GM19395 (cell line): ENCODE measurements around the gene MYO7B.

Source experiments
- ATAC-seq: cut with Tn5 transposase; IDR thresholded peaks from one replicate; pipeline ENCODE4 v1.9.1; 2021; ENCODE audit warnings: mild to moderate bottlenecking, moderate library complexity; ENCODE audit not compliant: unreplicated experiment

The MYO7B gene

DNA sequence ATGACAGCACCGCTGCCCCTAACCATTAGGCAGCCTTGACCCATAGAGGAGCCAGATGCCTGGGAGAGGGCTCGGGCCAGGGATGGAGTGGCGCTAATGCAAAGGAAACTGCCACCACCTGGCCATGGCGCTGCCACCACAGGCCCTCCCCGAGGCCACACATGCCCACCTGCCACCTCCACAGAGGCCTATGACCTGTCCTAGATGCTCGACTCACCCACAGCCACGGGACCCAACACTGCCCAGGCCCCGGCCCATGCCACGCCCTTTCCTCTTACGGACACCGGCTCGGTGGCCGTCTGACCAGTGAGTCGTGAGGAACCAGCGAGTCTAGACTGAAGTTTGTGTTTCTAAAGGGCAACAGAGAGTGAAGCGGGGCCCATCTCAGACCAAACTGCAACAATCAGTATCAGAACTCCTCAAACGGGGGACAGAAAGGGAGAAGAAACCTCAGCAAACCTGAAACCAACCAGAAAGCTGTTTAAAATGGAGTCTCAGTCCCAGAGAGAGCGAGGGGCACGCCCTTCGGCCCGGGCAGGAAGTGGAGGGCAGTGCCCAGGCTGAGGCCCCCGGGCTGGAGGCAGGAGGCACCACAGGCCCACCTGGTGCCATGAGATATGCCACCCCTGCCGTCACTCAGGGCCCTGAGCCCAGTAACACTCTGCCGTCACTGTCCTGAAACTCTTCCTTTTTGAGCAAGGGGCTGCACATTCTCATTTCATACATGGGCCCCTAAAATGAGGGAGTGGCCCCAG is 111.2 kb downstream of the MYO7B start:
- no peak for ATAC-seq

DNA sequence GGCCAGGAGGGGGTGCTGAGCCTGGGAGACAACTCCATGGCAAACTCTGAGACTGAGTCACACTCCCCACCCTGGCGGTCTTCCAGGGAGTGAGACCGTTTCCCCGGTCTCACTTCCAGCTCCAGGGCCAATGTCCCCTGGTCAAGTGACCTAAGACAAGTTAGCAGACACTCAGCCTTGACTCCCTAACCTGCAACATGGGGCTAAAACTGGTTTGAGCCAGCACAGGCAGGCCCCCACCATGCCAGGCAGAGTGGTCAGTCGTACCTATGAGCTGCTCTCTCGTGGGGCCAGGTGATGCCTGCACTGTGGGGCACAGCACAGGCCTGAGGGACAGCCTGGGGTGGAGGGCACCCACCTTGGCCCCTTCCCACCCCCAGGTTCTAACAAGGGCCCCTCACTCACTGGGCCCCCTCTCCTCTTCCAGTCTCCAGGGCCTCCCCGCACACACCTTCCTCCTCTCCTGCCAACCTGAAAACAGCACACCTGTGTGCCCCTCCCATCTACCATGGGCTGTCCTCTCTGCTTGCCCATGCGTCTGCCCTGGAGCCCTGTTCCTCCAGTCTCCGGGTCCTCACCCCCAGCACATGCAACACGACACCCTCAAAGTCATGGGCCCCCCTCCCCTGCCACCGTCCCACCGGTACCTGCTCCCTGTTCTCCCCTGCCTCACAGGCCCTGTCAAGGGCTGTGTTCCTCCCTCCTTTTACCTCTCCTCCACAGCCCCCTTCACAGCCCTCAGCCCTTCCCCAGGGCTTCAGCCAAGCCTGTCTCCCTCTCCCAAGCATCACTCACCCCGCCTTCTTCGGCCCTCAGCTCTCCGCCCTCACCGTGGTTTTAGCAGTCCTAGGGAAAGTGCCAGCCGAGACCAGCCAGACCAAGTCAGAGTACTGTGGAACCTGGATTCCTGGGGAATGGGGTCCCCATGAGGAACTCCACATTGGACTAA is 112.0 kb downstream of the MYO7B start:
- no peak for ATAC-seq

DNA sequence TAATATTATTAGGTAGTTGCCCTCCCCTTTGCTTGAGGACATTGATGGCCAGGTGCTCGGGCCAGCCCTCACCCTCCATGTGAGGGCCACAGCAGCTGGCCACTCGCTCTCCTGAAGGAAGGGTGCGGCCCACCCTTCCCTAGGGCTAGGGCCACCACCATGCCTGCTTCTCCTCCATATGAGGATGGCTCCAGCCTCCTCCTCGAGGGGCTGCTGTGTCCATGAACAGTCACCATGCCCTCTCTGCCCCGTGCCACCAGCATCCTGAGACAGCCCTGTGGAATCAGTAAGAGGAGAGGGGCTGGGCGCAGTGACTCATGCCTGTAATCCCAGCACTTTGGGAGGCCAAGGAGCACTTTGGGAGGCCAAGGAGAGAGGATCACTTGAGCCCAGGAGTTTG is 112.8 kb downstream of the MYO7B start:
- ATAC-seq, result no peak

DNA sequence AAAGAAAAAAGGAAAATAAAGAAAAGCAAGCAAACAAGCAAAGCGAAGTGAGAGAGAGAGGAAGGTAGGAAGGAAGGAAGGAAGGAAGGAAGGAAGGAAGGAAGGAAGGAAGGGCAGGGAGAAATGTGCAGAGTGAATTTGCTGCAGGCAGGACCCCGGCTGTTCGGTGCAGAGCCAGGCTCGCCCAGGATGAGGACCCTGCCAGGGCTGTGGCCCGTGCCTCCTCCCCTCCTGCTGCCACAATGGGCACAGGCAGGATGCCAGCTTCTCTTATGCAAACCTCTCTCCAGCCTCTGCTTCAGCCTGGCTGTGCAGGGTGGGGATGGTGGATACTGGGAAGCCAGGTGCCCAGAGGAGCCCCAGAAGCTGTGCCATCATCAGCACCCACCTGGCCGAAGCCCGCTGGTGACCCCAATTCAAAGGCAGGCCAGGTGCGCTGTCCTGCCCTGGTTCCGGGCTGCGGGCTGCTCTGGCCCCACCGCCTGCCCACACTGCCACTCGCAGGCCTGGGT is 113.7 kb downstream of the MYO7B start:
- ATAC-seq, result no peak

DNA sequence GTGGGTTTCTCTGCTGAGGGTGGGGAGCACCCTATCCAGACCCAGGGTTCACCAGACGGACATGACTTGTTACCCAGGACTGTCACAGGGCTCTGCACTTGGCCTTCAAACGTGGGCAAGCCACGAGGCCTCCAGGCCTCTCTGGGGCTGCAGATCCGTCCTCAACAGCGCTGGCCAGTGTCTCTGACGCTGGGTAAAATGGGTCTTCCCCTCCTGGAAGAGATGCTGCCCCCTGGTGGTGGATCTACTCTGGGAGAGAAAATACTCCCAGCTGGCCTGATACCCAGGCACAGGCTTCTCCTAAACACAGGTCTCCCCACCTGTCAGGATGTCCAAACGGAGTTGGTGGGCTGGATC is 114.2 kb downstream of the MYO7B start:
- peak; percentile 88 for ATAC-seq

DNA sequence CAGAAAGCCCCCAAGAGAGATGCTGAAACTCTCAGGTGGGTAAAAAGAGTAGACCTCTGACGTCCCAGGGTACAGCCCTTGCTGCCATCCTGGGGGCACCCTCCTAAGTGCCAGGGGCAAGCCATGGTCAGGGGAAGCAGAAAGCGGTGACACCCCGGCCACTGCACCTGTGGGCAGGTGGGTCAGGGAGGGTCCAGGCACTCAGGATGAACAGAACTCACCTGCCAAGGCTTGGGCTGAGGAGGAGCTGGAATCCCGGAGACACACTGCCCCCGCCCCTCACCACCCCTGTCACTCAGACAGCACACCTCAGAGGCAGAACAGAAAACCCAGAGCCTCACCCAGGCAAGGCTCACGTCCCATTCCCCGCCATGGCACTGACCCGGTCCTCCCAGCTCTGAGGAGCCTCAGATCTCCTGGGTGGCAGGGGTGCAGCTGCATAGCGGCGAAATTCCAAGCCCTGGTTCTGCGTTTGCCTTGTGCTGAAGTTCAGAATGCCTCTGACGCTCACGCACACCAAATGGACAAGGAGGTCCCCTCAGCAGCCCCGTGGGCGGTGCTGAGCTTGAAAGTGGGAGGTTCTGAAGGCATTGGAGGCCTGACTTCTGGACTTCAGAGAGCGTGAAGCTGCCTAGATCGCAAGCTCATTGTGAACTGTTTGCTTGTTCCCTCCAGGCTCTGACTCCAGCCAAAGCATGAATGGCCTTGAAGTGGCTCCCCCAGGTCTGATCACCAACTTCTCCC is 114.7 kb downstream of the MYO7B start:
- peak; percentile 26 for ATAC-seq

DNA sequence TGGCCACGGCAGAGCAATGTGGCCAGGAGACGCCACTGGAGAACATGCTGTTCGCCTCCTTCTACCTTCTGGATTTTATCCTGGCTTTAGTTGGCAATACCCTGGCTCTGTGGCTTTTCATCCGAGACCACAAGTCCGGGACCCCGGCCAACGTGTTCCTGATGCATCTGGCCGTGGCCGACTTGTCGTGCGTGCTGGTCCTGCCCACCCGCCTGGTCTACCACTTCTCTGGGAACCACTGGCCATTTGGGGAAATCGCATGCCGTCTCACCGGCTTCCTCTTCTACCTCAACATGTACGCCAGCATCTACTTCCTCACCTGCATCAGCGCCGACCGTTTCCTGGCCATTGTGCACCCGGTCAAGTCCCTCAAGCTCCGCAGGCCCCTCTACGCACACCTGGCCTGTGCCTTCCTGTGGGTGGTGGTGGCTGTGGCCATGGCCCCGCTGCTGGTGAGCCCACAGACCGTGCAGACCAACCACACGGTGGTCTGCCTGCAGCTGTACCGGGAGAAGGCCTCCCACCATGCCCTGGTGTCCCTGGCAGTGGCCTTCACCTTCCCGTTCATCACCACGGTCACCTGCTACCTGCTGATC is 115.4 kb downstream of the MYO7B start:
- no peak for ATAC-seq

DNA sequence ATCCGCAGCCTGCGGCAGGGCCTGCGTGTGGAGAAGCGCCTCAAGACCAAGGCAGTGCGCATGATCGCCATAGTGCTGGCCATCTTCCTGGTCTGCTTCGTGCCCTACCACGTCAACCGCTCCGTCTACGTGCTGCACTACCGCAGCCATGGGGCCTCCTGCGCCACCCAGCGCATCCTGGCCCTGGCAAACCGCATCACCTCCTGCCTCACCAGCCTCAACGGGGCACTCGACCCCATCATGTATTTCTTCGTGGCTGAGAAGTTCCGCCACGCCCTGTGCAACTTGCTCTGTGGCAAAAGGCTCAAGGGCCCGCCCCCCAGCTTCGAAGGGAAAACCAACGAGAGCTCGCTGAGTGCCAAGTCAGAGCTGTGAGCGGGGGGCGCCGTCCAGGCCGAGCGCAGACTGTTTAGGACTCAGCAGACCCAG is 115.9 kb downstream of the MYO7B start:
- no peak for ATAC-seq

DNA sequence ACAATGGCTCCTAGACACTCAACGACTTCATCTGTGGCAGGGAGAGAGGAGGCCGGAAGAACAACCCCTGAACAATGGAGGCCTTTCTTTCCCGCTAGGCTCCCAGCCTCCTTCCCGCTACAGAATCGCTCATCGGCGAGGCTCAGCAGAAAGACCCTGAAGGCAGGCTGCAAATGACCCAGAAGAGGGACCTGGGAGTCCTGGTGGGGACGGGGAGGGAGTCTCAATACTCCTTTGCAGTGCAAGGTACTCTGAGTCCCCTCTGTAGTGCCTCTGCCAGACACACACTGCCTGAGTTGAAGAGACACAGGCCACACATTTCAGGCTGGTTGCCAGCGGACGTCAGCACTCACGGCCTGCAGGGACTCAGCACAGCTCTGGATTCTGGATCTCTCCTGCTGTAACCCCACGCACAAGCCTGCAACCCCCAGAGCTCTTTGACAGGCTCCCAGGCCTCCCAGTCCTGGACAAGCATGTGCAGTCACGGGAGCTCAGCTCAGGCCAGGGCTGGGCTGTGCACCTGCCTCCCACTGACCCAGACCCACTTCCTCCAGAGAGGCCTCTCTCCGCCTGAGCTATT is 116.6 kb downstream of the MYO7B start:
- no peak for ATAC-seq

DNA sequence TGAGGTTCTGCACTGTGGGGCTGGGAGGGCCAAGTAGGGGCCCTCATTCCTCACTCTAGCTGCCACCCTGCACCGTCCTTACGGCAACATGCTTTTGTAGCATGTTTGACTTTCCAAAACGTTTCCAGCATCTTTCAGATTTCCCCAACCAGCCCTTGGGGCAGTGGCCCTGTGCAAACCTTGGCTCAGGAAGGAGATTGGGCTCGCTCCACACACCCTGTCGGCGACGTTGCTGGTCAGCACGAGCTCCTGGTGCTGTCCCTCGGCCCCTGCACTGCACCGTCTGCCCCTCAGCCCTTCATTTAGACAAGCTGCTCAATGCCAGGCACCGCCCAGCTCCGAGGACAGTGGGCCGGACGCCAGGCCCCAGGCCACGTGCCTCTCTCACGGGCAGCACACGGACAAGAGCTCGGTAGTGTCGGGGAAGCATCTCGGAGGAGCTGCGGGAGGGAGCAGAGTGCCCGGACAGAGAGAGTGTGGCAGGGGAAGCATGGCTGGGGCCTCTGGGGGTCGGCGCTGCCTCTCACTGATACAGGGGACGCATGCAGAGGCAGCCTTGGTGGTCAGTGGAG is 117.4 kb downstream of the MYO7B start:
- ATAC-seq, result no peak

DNA sequence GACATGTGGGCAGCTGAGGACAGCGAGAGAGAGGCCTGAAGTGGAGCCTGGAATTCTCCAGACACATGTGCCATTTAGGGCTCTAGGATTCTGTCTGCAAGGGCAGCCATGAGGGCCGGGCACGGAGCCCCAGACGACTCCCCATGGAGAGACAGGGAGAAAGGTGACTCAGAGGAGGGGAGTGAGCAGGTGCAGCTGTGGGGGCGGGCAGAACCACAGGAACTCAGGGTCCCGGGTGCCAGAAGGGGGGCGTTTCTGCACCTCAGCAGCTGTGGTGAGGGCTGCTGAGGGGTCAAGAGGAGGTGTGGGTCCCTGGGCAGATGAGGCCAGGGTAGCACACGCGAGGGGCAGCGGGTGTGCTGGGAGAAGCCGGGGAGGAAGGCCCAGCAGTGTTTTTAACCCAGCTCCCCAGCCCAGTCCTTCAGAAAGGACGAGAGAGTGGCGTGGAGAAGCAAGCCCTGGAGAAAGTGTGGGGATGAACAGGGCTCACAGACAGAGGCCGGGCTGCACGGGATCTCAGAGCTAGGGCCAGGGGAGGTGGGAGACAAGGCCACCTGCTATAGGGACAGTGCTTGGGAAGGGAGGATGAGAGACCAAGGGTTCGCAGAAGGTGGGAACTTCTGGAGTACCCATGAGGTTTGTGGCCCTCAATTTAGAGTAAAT is 118.1 kb downstream of the MYO7B start:
- ATAC-seq, result no peak

DNA sequence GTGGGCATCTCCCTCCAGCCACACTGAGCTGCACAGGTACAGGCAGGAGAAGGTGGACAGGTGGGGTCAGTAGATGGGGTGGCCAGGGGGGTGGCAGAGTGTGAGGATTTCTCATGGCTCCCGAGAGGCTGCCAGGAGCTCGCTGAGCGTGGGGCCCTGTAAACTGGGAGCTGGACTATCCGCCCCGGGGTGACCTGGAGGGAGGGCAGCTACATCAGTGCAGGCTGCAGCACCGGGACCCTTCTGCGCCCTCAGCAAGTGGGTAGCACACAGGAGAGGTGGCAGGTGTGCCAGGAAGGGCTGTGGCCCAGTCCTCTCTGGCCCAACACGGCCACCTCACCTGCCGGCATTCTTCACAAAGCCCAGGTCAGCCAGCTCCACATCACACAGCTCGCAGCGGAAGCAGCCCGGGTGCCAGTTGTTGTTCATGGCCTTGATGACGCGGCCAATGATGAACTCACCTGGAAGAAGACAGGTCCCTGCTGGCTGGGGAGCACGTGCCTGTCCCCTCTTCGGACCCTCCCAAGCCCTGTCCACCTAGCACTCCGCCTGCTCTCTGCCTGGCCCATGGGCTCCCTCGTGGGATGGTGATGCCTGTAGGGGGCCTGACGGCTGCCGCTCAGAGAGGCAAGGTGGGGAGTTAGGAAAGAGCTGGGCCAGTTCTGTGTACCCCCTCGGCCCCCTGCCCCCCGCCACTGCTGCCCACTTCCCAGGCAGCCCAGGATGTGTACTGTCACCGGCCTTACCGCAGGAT is 118.8 kb downstream of the MYO7B start:
- no peak for ATAC-seq

DNA sequence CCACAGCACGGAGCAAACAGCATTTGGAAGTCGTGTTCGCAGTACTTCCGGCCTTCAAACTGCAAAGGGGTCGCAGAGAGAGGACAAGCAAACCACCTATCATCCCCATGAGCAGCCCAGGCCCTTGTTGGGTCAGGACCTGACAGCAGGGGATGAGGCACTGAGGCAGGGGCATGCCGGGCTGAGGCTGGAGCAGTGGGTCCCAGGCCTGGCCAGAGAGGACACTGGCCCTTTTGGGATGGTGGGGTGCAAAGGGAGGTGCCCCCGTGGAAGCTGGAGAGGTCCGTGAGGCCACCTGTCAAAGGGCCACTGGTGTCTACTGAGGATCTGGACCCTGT is 119.3 kb downstream of the MYO7B start:
- no peak for ATAC-seq

DNA sequence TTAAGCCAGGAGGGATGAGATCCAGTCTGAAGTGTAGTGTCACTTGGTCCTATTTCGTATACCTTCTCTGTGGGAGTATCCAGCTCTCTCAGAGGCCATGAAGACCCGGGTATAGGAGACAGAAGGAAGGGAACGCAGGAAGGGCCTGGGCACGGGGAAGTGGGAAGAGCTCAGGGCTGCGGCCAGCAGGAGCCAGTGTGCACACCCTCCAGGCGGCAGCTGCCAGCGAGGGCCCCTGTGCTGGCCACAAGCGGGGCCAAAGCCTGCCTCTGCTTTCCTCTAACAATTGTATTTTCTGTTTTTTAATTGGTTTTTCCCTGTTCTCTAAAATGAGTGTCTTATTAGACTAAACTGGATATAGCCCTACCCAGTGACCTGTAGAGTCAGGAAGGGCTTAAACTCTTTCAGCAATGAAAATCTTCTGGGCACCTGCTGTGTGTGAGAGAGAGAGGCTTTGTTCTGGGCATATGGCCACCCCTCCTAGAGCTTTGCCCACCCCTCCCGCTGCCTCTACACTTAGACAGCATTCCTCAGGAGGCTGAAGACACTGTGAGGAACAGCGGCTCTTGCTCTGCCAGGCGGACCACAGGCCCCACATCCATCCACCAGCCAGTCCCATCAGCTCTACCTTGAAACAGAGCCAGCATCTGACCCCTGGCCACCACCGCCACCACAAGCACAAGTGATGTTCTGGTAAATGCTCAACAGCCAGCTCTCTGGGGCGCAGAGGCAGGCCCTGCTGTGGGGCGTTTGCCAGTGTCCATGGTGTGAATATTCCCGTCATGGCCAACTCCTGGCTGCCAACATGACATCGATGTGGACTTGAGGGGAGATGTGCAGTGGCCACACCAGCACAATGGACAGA is 120.0 kb downstream of the MYO7B start:
- no peak for ATAC-seq

DNA sequence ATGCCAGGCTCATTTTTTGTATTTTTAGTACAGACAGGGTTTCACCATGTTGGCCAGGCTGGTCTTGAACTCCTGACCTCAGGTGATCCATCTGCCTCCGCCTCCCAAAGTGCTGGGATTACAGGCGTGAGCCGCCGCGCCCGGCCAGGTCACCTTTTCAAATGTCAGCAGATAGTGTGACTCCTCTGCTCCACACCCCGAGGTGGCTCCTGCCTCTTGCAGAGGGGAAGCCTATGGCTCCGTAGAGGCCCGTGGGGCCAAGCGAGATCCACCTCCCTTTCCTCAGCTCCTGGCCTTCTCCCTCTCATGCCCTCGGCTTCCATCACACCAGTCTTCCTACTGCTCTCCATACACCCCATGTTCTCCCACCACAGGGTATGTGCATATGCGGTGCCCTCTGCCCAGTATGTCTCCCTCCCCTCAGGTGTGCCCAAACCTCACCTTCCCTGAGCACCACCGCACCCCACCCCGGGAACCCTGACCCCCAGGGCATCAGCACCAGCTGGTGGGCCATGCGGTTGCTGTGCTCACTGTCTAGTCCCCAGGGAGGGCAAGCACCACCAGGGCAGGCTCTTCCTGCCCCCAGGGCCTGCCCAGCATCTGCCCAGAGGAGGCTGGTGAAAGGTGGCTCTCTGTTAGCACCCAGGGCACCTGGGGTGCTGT is 121.2 kb downstream of the MYO7B start:
- ATAC-seq, result no peak

DNA sequence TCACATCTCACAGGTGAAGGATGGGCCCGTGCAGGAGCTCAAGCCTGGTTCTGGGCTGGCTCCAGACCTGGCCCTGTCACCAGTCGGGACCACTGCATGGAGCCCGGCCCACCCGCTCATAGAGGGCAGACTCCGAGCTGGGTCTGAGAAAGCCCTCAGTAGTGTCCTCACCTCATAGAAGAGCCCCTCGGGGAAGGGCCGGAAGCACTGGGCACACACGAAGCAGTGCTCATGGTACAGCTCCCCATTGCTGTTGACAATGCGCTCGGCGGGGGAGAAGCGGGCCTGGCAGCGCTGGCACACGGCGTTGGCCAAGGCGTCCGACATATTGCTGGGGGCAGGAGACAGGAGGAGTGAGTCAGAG is 121.7 kb downstream of the MYO7B start:
- no peak for ATAC-seq

DNA sequence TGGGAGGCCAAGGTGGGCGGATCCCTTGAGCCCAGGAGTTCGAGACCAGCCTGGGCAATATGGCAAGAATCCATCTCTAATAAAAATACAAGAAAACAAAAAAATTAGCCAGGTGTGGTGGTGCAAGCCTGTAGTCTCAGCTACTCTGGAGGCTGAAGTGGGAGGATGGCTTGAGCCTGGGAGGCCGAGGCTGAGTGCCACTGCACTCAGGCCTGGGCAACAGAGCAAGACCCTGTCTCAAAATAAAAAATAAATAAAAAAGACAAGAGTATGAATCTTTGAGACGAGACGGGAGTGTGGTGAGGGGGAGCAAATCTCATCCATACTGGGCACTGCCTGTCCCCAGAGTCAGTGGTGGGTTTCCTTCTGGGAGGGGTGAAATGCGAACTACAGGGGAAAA is 122.7 kb downstream of the MYO7B start:
- no peak for ATAC-seq
